ENCODE results near the gene SCAMP3.

GRCh38 chr1:155287987-155288543 is 25.9 kb upstream of the SCAMP3 start:
- TF ChIP-seq CTCF (IDR thresholded peaks at IDR 0.05 in 2 of 3, conservative IDR thresholded peaks at IDR 0.05 in 1 of 3; ENCODE audit: control insufficient read depth in 2 of 3, extremely low read depth in 1 of 3, insufficient read depth in 1 of 3, low read depth in 3 of 3, low read length in 3 of 3) (no peak), CHD2 (IDR thresholded peaks at IDR 0.05; ENCODE audit: borderline replicate concordance, low read depth, low read length) (no peak), CHD4 (IDR thresholded peaks at IDR 0.05) (no peak), ZBTB33 (IDR thresholded peaks at IDR 0.05) (no peak), EP300 (IDR thresholded peaks at IDR 0.05; ENCODE audit: borderline replicate concordance in 1 of 2, control insufficient read depth in 1 of 2, low read depth in 2 of 2, low read length in 2 of 2) (no peak), POLR2AphosphoS5 (IDR thresholded peaks at IDR 0.05; ENCODE audit: low read length) (no peak), CHD1 (IDR thresholded peaks at IDR 0.05; ENCODE audit: low read depth, low read length) (no peak)

All from GM12878 (cell line).